SK-N-SH (cell line): Measurements from ENCODE around the gene ZNF396. TPM values are rescaled to one million over a fixed set of nuclear protein-coding genes. Genes with fewer than 3 reads are reported as not detected.

Experiments
- CTCF ChIA-PET: fragments of 300-600, 350-600 bp; formaldehyde crosslinking; extraction: SDS; loops from one replicate; lab custom pipeline; 2021; lab: Yijun Ruan, JAX
- POLR2A ChIA-PET: fragments of 350-600 bp; sonication (Branson Sonifier 250); formaldehyde crosslinking; extraction: SDS; loops from one replicate; lab custom pipeline; 2020; ENCODE audit warnings: antibody characterized with exemption, inconsistent platforms; lab: Yijun Ruan, JAX
- DNase-seq: peaks from one replicate; pipeline ENCODE4 v3.0.0; 2012
- H2AFZ ChIP-seq: fragments of 200-600 bp; sonication (generic); 2 replicates; pipeline ENCODE4 v1.8.1; 2016; ENCODE audit warnings: antibody characterized with exemption, mild to moderate bottlenecking, low read depth
- H3F3A ChIP-seq: fragments of 200-600 bp; sonication (generic); replicated peaks from 2 replicates; pipeline ENCODE3; 2016; ENCODE audit warnings: antibody characterized with exemption, mild to moderate bottlenecking; ENCODE audit not compliant: insufficient read depth
- H3K27ac ChIP-seq, 2 experiments: fragments of 200-500 bp in 1 of 2; fragments of 200-600 bp in 1 of 2; sonication (Bioruptor generic) in 1 of 2; sonication (generic), shearing (Covaris generic) in 1 of 2; 2 replicates each; pipeline versions ENCODE4 v1.5.1 to v1.6.1; 2014 to 2016; ENCODE audit warnings: low read depth in 2 of 2, inconsistent platforms in 1 of 2, low read length in 1 of 2, mild to moderate bottlenecking in 1 of 2, mixed read lengths in 1 of 2
- H3K27me3 ChIP-seq: fragments of 200-600 bp; sonication (generic), shearing (Covaris generic); 2 replicates; pipeline ENCODE4 v1.6.1; 2016; ENCODE audit warnings: mixed run types; ENCODE audit not compliant: insufficient read depth
- H3K36me3 ChIP-seq, 2 experiments: fragments of 200-500 bp in 1 of 2; fragments of 200-600 bp in 1 of 2; sonication (Bioruptor generic) in 1 of 2; sonication (generic) in 1 of 2; replicated peaks in 1 of 2; 2 replicates each; pipeline versions ENCODE3 to v1.5.1; 2014 to 2016; ENCODE audit warnings: low read length in 1 of 2, mild to moderate bottlenecking in 1 of 2; ENCODE audit not compliant: insufficient read depth in 2 of 2, control insufficient read depth in 1 of 2
- H3K4me1 ChIP-seq, 2 experiments: fragments of 200-500 bp in 1 of 2; fragments of 200-600 bp in 1 of 2; sonication (Bioruptor generic) in 1 of 2; sonication (generic), shearing (Covaris generic) in 1 of 2; 2 replicates each; pipeline versions ENCODE4 v1.5.1 to v1.6.1; 2014 to 2016; ENCODE audit warnings: low read depth in 1 of 2, low read length in 1 of 2, mixed run types in 1 of 2; ENCODE audit not compliant: insufficient read depth in 2 of 2, control insufficient read depth in 1 of 2
- H3K4me2 ChIP-seq: fragments of 200-600 bp; sonication (generic), shearing (Covaris generic); 2 replicates; pipeline ENCODE4 v1.6.1; 2017; ENCODE audit warnings: mixed run types
- H3K4me3 ChIP-seq, 2 experiments: fragments of 200-500 bp in 1 of 2; fragments of 200-600 bp in 1 of 2; sonication (Bioruptor generic) in 1 of 2; sonication (generic), shearing (Covaris generic) in 1 of 2; 2 replicates each; pipeline versions ENCODE4 v1.5.1 to v1.8.1; 2014 to 2016; ENCODE audit warnings: low read depth in 2 of 2, inconsistent platforms in 1 of 2, low read length in 1 of 2, mild to moderate bottlenecking in 1 of 2, mixed read lengths in 1 of 2, moderate library complexity in 1 of 2
- H3K79me2 ChIP-seq: fragments of 200-600 bp; sonication (generic); 2 replicates; pipeline ENCODE4 v1.8.1; 2017; ENCODE audit warnings: mild to moderate bottlenecking; ENCODE audit not compliant: insufficient read depth
- H3K9ac ChIP-seq: fragments of 200-600 bp; sonication (generic); 2 replicates; pipeline ENCODE4 v1.6.1; 2017; ENCODE audit warnings: mixed run types
- H3K9me2 ChIP-seq: fragments of 200-600 bp; sonication (generic); 2 replicates; pipeline ENCODE4 v1.6.1; 2017; ENCODE audit warnings: mixed run types
- H3K9me3 ChIP-seq: fragments of 200-600 bp; sonication (generic); 2 replicates; pipeline ENCODE4 v1.6.1; 2017; ENCODE audit warnings: mixed run types, mild to moderate bottlenecking, moderate library complexity
- H4K20me1 ChIP-seq: fragments of 200-600 bp; sonication (generic); 2 replicates; pipeline ENCODE4 v1.6.1; 2017; ENCODE audit warnings: mild to moderate bottlenecking, mixed run types; ENCODE audit not compliant: insufficient read depth
- CTCF ChIP-seq: fragments of 200-600 bp; sonication (generic); IDR thresholded peaks from 2 replicates; pipeline ENCODE4 v1.6.1; 2017; ENCODE audit warnings: antibody characterized with exemption, mild to moderate bottlenecking, moderate library complexity
- EP300 ChIP-seq, 2 experiments: IDR thresholded peaks; 2 replicates each; pipeline versions ENCODE4 v1.4.0 to v1.6.1; 2012; ENCODE audit warnings: borderline replicate concordance in 1 of 2, low read depth in 1 of 2, low read length in 1 of 2
- FOXJ3 ChIP-seq: sonication (generic); formaldehyde crosslinking; IDR thresholded peaks from 2 replicates; pipeline ENCODE4 v1.5.1; 2020; ENCODE audit warnings: mild to moderate bottlenecking, missing genetic modification reagents
- IRF3 ChIP-seq: fragments of 150-350 bp; IDR thresholded peaks from 2 replicates; pipeline ENCODE4 v1.6.1; 2016; ENCODE audit warnings: mild to moderate bottlenecking, low read depth, low read length
- JUND ChIP-seq: IDR thresholded peaks from 2 replicates; pipeline ENCODE4 v1.4.0; 2012
- MXI1 ChIP-seq: IDR thresholded peaks from 2 replicates; pipeline ENCODE4 v1.6.1; 2012; ENCODE audit warnings: mild to moderate bottlenecking, low read depth, low read length, improper control_type of control experiment
- POLR2AphosphoS5 ChIP-seq: IDR thresholded peaks from 2 replicates; pipeline ENCODE4 v1.6.1; 2012; ENCODE audit warnings: low read depth, low read length
- REST ChIP-seq: IDR thresholded peaks from 2 replicates; pipeline ENCODE4 v1.6.1; 2012; ENCODE audit warnings: mild to moderate bottlenecking, low read depth, low read length, moderate library complexity
- RFX5 ChIP-seq: IDR thresholded peaks from 2 replicates; pipeline ENCODE4 v1.6.1; 2012; ENCODE audit warnings: mild to moderate bottlenecking, improper control_type of control experiment, low read length
- USF1 ChIP-seq: IDR thresholded peaks from 2 replicates; pipeline ENCODE4 v1.4.0; 2012; ENCODE audit warnings: low read depth, borderline replicate concordance
- YY1 ChIP-seq: IDR thresholded peaks from 2 replicates; pipeline ENCODE4 v1.4.0; 2012; ENCODE audit warnings: low read depth, mild to moderate bottlenecking
- ZBTB33 ChIP-seq: IDR thresholded peaks from 2 replicates; pipeline ENCODE4 v1.4.0; 2012; ENCODE audit warnings: low read depth, borderline replicate concordance
- WGBS: methylation state at CpG from one replicate; pipeline ENCODE4 v1.1.6; 2017; ENCODE audit warnings: low lambda C conversion rate; 5-methylcytosine and 5-hydroxymethylcytosine counted together
- polyA plus RNA-seq, 3 experiments: library from polyadenylated mRNA; depleted of rRNA; stranded (reverse); fragments of >200 nt; gene quantifications; 2 replicates each; pipeline ENCODE4 v1.2.3, GENCODE V29; 2012

ZNF396 gene
- polyA plus RNA-seq, 1 of the 3 experiments (the other 2 are of a cell fraction) = 0.41 TPM

- H4K20me1 ChIP-seq = no peaks in the 10 kb centered on the region
- H3K9ac ChIP-seq = no peak overlapping the region
- no peaks in the 10 kb centered on the region for H3F3A ChIP-seq
- ChIA-PET POLR2A (no interaction called here), CTCF (no interaction called here)
- no peak overlapping the region for H3K27ac ChIP-seq
- H3K36me3 ChIP-seq = no peaks in the 10 kb centered on the region
- H3K4me1 ChIP-seq = peaks cover 0 to 4% of the 10 kb centered on the region in 2 experiments; a peak in 1 of 4 replicates
- no peak overlapping the region for H3K4me2 ChIP-seq
- H2AFZ ChIP-seq = no peak overlapping the region
- H3K4me3 ChIP-seq = no peak overlapping the region
- WGBS = 25% methylated on average over 2 of the region's 2 CpGs
- DNase-seq = no peak
- TF ChIP-seq IRF3 (no peak), POLR2AphosphoS5 (no peak), JUND (no peak), EP300 (IDR thresholded peaks at IDR 0.05; ENCODE audit: borderline replicate concordance in 1 of 2, low read depth in 1 of 2, low read length in 1 of 2) (no peak), REST (no peak), RFX5 (no peak)
- TF ChIP-seq, all 33 proteins: peak for 0
- no peaks in the 10 kb centered on the region for H3K9me3 ChIP-seq
- no peaks in the 10 kb centered on the region for H3K9me2 ChIP-seq
- no peaks in the 10 kb centered on the region for H3K79me2 ChIP-seq
- H3K27me3 ChIP-seq = peaks cover 5% of the 10 kb centered on the region; the same call in 1 of the 2 replicates
These were observed 6.0 kb upstream of the ZNF396 start for GRCh38 chr18:35383136-35383535.

GRCh38 chr18:35379421-35379820, 2.3 kb upstream of the ZNF396 start:
- no peak overlapping the region for H3K4me2 ChIP-seq
- H4K20me1 ChIP-seq = no peaks in the 10 kb centered on the region
- H3K9me3 ChIP-seq = no peaks in the 10 kb centered on the region
- H3K36me3 ChIP-seq = no peaks in the 10 kb centered on the region
- H2AFZ ChIP-seq = no peak overlapping the region
- CTCF ChIA-PET = interaction anchor here (1.3 to 3.2 kb wide), 2 partner anchors 29 to 905 kb away, joined by 3 to 10 read pairs; no protein-coding TSS in a partner anchor
- no peak for DNase-seq
- H3K4me1 ChIP-seq = peaks cover 0 to 5% of the 10 kb centered on the region in 2 experiments; a peak in 1 of 4 replicates
- H3K4me3 ChIP-seq = no peak overlapping the region
- no peaks in the 10 kb centered on the region for H3K9me2 ChIP-seq
- H3K9ac ChIP-seq = no peak overlapping the region
- POLR2A ChIA-PET = no interaction called here
- peaks cover 6% of the 10 kb centered on the region; the same call in 1 of the 2 replicates for H3K27me3 ChIP-seq
- H3K79me2 ChIP-seq = no peaks in the 10 kb centered on the region
- WGBS = 35% methylated on average over 2 of the region's 2 CpGs
- no peak overlapping the region for H3K27ac ChIP-seq
- H3F3A ChIP-seq = no peaks in the 10 kb centered on the region
- TF ChIP-seq USF1 = no peak
- TF ChIP-seq YY1 = no peak
- TF ChIP-seq MXI1 = no peak
- TF ChIP-seq CTCF = no peak
- TF ChIP-seq REST = no peak
- TF ChIP-seq JUND = no peak
- no peak for TF ChIP-seq ZBTB33
- TF ChIP-seq FOXJ3 (CRISPR knock-in tag) = no peak
